ENCODE data around the gene ARHGAP18. TPM values are rescaled to one million over a fixed set of nuclear protein-coding genes. Genes with fewer than 3 reads are reported as not detected.

ARHGAP18 gene
- total and polyA plus RNA-seq, 2 of the 13 experiments (the other 11 are each of a cell fraction or from before 2014, with no cell fraction given): 58.2 to 115 TPM

DNA sequence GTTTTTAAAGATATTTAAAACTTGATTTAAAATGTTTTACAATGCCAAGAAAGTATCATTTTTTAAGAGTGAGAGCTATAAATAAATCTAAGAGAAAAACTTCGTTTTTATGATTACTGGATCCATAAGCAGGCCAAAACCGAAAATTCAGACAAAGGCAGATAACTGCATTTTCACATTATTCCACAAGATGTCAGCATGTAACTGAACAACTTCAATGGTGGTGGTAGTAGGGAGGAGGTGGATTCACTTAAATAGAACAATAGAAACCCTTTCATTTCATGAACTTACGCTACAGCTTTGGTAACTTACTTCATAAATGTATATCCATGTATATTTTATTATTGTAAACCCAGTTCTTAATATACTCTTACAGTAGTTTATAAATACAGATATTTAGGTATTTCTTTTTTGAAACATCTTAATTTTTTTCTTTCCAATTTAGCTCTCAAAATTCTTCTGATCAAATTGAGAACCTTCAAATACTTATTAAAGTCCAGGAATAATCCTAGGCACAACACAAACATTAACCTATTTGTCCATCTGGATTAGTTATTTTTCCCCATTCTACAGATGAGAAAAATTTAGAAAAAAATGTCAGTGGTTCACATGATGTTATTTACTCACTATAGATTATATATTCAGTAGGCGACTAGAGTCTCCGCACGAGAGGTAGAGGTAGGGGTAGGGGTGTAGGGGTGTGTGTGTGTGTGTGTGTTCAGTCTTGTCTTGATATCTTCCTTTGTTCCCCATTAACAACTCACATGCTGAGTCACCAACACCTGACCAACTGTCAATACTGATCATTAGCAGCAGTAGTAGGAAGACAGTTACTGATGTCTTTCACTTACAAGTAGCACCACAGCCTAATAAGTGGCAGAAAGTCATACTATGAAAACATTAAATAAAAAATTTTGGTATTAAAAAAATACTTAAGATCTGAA, 111.5 kb downstream of the ARHGAP18 start:
- H3K4me3 ChIP-seq (replicated peaks in 1 of 3; ENCODE audit: insufficient read depth in 1 of 3, low read depth in 2 of 3, low read length in 3 of 3): no peak overlapping the region
- DNase-seq (ENCODE audit: low spot score): peak; percentile 67
- 71% methylated on average over 6 of the region's 6 CpGs for WGBS (ENCODE audit: low lambda C conversion rate)
- CTCF ChIA-PET (ENCODE audit: low intra/inter-chr PET ratio, low total read pairs): interaction anchor here (1.3 to 3.7 kb wide), 5 partner anchors 128 to 423 kb away, joined by 4 to 55 read pairs (median 8); no protein-coding TSS in a partner anchor
- no peaks in the 10 kb centered on the region for H3K79me2 ChIP-seq (ENCODE audit: insufficient read depth, low read length)
- POLR2A ChIA-PET: no interaction called here
- BruUV-seq (replicated peaks): no TSS peak
- H3K36me3 ChIP-seq (replicated peaks in 1 of 2; ENCODE audit: control insufficient read depth in 1 of 2, insufficient read depth in 2 of 2, low read length in 2 of 2): peaks cover 12 to 77% of the 10 kb centered on the region in 2 experiments
- no peaks in the 10 kb centered on the region for H4K20me1 ChIP-seq (ENCODE audit: insufficient read depth, low read length)
- FAIRE-seq: peak; percentile 96
- H3K27ac ChIP-seq (ENCODE audit: extremely low read length, insufficient read depth, low read length): no peak overlapping the region
- peaks cover 26% of the 10 kb centered on the region for H3K4me1 ChIP-seq (ENCODE audit: insufficient read depth, low read length)
- H3K4me2 ChIP-seq (ENCODE audit: low read depth, low read length): no peak overlapping the region
- in situ Hi-C loops (cut with HindIII; ENCODE audit: extremely low pct_ligation_motif_present, low pct_unique_long_range_greater_than_20kb) (loop anchor here (5.0 kb wide), 1 partner anchor 134 kb away; no protein-coding TSS in a partner anchor), intact Hi-C loops (cut with micrococcal nuclease; ENCODE audit: unreplicated experiment) (loop anchor here (1.0 to 10.0 kb wide), 5 partner anchors 68 to 336 kb away; no protein-coding TSS in a partner anchor)
- H3K9me3 ChIP-seq (ENCODE audit: low read length): no peaks in the 10 kb centered on the region
- no peak overlapping the region for H3K9ac ChIP-seq (ENCODE audit: insufficient read depth, low read depth, low read length)
- H2AFZ ChIP-seq (ENCODE audit: low read length): no peak overlapping the region
- no peaks in the 10 kb centered on the region for H3K27me3 ChIP-seq (ENCODE audit: control insufficient read depth in 1 of 2, insufficient read depth in 2 of 2, low read length in 2 of 2)
- peak; percentile 47 for ATAC-seq
- TF ChIP-seq GATAD2A (CRISPR knock-in tag; IDR thresholded peaks at IDR 0.05) (peak; percentile 55), CTCF (CRISPR knock-in tag; IDR thresholded peaks at IDR 0.05) (peak; percentile 79), HCFC1 (IDR thresholded peaks at IDR 0.05; ENCODE audit: low read depth, low read length) (no peak), KLF16 (CRISPR knock-in tag; IDR thresholded peaks at IDR 0.05) (peak in 1 of 2 experiments; percentile 74; a peak in 2 of 4 replicates), ZNF263 (CRISPR knock-in tag; IDR thresholded peaks at IDR 0.05) (peak; percentile 43; the same call in 1 of the 2 replicates), MIXL1 (CRISPR knock-in tag; IDR thresholded peaks at IDR 0.05) (peak; percentile 67; the same call in 1 of the 2 replicates), CREB1 (IDR thresholded peaks at IDR 0.05) (no peak), CREB1 (CRISPR knock-in tag; IDR thresholded peaks at IDR 0.05) (peak; percentile 19; the same call in 1 of the 2 replicates), FOSL2 (CRISPR knock-in tag; IDR thresholded peaks at IDR 0.05) (0 out of 2 replicates have a peak, but pooled peaks have one; percentile 28), RAD21 (CRISPR knock-in tag; IDR thresholded peaks at IDR 0.05) (peak; percentile 83), ELF4 (CRISPR knock-in tag; IDR thresholded peaks at IDR 0.05; ENCODE audit: borderline replicate concordance) (peak; percentile 27; the same call in 1 of the 2 replicates), KAT8 (CRISPR knock-in tag; IDR thresholded peaks at IDR 0.05) (peak; percentile 30; the same call in 1 of the 2 replicates), PLRG1 (conservative IDR thresholded peaks at IDR 0.05) (no peak), STAG1 (CRISPR knock-in tag; IDR thresholded peaks at IDR 0.05) (peak; percentile 93), SMC3 (IDR thresholded peaks at IDR 0.05; ENCODE audit: low read length) (peak; percentile 91), ARID3A (IDR thresholded peaks at IDR 0.05; ENCODE audit: low read depth, low read length) (peak; percentile 80), ZNF792 (CRISPR knock-in tag; IDR thresholded peaks at IDR 0.05) (0 out of 2 replicates have a peak, but pooled peaks have one; percentile 67), MYNN (CRISPR knock-in tag; IDR thresholded peaks at IDR 0.05; ENCODE audit: low read depth) (no peak)
- TF ChIP-seq, protein P1, sequence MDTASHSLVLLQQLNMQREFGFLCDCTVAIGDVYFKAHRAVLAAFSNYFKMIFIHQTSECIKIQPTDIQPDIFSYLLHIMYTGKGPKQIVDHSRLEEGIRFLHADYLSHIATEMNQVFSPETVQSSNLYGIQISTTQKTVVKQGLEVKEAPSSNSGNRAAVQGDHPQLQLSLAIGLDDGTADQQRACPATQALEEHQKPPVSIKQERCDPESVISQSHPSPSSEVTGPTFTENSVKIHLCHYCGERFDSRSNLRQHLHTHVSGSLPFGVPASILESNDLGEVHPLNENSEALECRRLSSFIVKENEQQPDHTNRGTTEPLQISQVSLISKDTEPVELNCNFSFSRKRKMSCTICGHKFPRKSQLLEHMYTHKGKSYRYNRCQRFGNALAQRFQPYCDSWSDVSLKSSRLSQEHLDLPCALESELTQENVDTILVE (CRISPR knock-in tag; IDR thresholded peaks at IDR 0.05): 0 out of 2 replicates have a peak, but pooled peaks have one; percentile 31
